ENCODE measurements around the gene TLCD5. TPM values are rescaled to one million over a fixed set of nuclear protein-coding genes. Genes with fewer than 3 reads are reported as not detected.

The TLCD5 gene
- total RNA-seq: 8.8 TPM

GRCh38 chr11:120324932-120325810 lies at the start of gene TLCD5:
TSS of gene TLCD5 (plus strand) at chr11:120325299. CDS start at chr11:120327442, 2,143 bp downstream.

DNA sequence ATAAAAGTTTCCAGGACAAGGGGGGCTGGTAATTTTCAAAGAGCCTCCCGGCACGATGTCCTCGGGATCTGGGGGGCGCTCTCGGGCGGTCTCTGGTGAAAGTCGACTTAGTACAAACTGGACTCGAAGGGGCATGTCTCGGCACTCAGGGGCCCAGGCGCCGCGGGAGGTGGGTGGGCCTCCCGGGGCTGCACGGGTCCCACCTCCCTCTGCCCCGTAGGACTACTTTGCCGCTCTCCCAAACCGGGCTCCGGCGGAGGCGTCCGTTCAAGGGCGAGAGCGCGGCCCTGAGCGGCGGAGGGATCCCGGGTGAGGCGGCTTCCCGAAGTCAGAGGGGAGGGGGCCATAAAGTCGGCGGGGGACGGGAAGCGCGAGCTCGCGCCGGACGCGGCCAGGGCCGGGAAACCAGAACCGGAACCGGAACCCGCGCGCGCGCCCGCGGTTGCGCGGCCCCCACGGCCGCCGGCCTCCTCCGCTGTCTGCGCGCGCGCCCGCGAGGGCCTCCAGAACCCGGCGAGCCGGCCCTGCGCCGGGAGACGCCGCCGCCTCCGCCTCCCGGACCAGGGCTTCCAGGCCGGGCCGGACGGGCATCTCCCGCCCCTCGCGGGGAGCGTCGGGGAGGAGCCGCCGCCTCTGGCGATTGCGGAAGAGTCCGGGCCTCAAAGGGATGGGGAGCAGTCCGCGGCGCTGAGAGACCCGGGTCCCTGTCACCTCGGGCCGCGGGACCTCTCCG lies 11.0 kb downstream of the TLCD5 start, which contains the start of gene ARHGEF12:
Gene ARHGEF12 (plus strand): TSS at position 506 of the 733 bp plus-strand sequence. CDS start 831 bp downstream, outside the sequence.

Small RNAs within 50 kb of the gene (small RNA-seq; reads per million reads assigned to genes)
- gene RF00100 (ENCODE audit: low replicate concordance): 6,050 reads per million, percentile 100 among the genes with 10 or more reads in this experiment

Other genes with a start within 250 kb of the TLCD5 start
- 3.0 TPM for gene TRIM29, start 187.2 kb upstream of the TLCD5 start, total RNA-seq
- 38.0 TPM for gene OAF, start 114.3 kb upstream of the TLCD5 start, total RNA-seq
- gene POU2F3, start 85.2 kb upstream of the TLCD5 start, total RNA-seq: 0.58 TPM
- gene ARHGEF12, start 11.1 kb downstream of the TLCD5 start, total RNA-seq: 136 TPM
- 1.4 TPM for gene GRIK4, start 186.4 kb downstream of the TLCD5 start, total RNA-seq